ENCODE results near the gene BAIAP3.

The BAIAP3 gene

DNA sequence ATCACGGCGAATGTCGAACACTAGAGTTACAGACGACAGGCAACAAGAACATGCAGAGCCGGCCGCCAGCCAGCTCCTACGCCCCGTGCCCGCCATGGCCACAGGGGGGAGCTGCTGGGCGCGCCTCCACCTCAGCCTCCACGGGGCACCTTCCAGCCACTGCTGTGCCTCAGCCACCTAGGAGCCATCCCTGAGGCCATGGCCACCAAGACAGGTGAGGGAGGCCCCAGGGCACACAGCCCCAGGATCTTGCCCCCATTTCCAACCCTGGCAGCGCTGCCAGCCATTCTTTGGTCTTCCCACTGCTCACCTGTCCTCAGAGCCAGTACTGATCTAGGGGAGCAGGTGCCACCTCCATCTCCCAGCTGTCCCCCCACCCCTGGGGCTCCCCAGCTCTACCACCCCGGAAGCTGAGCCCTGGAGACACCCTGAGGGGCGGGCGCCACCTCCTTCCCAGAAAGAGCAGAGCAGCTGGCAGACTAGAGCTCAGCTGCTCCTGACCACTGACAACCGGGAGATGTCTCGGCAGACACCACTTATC is 30.1 kb downstream of the BAIAP3 start:
- CTCF ChIA-PET = interaction anchor here (0.6 to 1.6 kb wide), 6 partner anchors 16 to 154 kb away, joined by 3 to 5 read pairs (median 3); partner anchors contain the start of gene BAIAP3
- no peak for TF ChIP-seq ELF4 (IDR thresholded peaks at IDR 0.05)
- TF ChIP-seq ZNF384 (IDR thresholded peaks at IDR 0.05) = no peak
- no peak for TF ChIP-seq FOXM1 (IDR thresholded peaks at IDR 0.05; ENCODE audit: borderline replicate concordance)
- no peak for TF ChIP-seq SUZ12 (IDR thresholded peaks at IDR 0.05)
- no peak for TF ChIP-seq FOXK2 (IDR thresholded peaks at IDR 0.05)
- no peak for TF ChIP-seq L3MBTL2 (conservative IDR thresholded peaks at IDR 0.05)
- no peak for TF ChIP-seq LEF1 (IDR thresholded peaks at IDR 0.05; ENCODE audit: borderline replicate concordance)
- no peak for TF ChIP-seq NFRKB (IDR thresholded peaks at IDR 0.05)
- TF ChIP-seq, protein P1, sequence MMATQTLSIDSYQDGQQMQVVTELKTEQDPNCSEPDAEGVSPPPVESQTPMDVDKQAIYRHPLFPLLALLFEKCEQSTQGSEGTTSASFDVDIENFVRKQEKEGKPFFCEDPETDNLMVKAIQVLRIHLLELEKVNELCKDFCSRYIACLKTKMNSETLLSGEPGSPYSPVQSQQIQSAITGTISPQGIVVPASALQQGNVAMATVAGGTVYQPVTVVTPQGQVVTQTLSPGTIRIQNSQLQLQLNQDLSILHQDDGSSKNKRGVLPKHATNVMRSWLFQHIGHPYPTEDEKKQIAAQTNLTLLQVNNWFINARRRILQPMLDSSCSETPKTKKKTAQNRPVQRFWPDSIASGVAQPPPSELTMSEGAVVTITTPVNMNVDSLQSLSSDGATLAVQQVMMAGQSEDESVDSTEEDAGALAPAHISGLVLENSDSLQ (IDR thresholded peaks at IDR 0.05) = no peak
- no peak for TF ChIP-seq BHLHE40 (IDR thresholded peaks at IDR 0.05; ENCODE audit: borderline replicate concordance)
- TF ChIP-seq CTBP1 (IDR thresholded peaks at IDR 0.05; ENCODE audit: borderline replicate concordance) = no peak
- no peak for TF ChIP-seq FOXA1 (IDR thresholded peaks at IDR 0.05)
- no peak for TF ChIP-seq TARDBP (IDR thresholded peaks at IDR 0.05)
- TF ChIP-seq SP1 (IDR thresholded peaks at IDR 0.05) = no peak
- no peak for TF ChIP-seq HDGF (IDR thresholded peaks at IDR 0.05; ENCODE audit: borderline replicate concordance)
- no peak for TF ChIP-seq ARNT (IDR thresholded peaks at IDR 0.05)
- peak; percentile 87 for DNase-seq (ENCODE audit: extremely low spot score)
- POLR2A ChIA-PET = interaction anchor here (0.8 kb wide), 1 partner anchor 16 kb away, joined by 3 read pairs; no protein-coding TSS in a partner anchor

DNA sequence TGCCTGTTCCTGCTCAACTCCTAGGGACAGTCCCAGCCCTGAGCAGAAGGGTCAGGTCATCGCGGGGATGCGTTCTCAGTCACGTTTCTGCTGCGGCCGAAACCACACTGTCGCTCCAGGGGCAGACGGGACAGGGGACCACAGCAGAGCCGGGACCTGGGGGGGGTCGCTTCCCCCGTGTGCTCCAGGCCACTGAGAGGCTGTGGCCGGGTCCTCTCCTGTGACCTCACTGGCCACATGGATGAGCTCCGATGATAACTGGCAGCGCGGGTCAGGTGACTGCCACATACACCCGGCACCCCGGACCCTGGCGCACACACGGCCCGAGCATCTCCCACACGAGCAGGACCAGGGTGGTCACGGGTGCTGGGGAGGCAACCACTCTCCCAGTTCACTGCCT is 31.1 kb downstream of the BAIAP3 start:
- POLR2A ChIA-PET = interaction anchor here (1.0 kb wide), 1 partner anchor 341 kb away, joined by 3 read pairs; the partner anchor contains the start of gene MAPK8IP3
- CTCF ChIA-PET = interaction anchor here (0.7 to 1.6 kb wide), 2 partner anchors 17 to 70 kb away, joined by 3 read pairs; no protein-coding TSS in a partner anchor
- TF ChIP-seq SP1 (IDR thresholded peaks at IDR 0.05) = no peak
- TF ChIP-seq ARNT (IDR thresholded peaks at IDR 0.05) = no peak
- TF ChIP-seq BHLHE40 (IDR thresholded peaks at IDR 0.05; ENCODE audit: borderline replicate concordance) = no peak
- no peak for TF ChIP-seq ELF4 (IDR thresholded peaks at IDR 0.05)
- TF ChIP-seq, protein P1 (IDR thresholded peaks at IDR 0.05) = no peak
- no peak for TF ChIP-seq FOXM1 (IDR thresholded peaks at IDR 0.05; ENCODE audit: borderline replicate concordance)
- no peak for TF ChIP-seq SUZ12 (IDR thresholded peaks at IDR 0.05)
- TF ChIP-seq L3MBTL2 (conservative IDR thresholded peaks at IDR 0.05) = no peak
- no peak for TF ChIP-seq CTBP1 (IDR thresholded peaks at IDR 0.05; ENCODE audit: borderline replicate concordance)
- TF ChIP-seq TARDBP (IDR thresholded peaks at IDR 0.05) = no peak
- TF ChIP-seq NFRKB (IDR thresholded peaks at IDR 0.05) = no peak
- TF ChIP-seq FOXK2 (IDR thresholded peaks at IDR 0.05) = no peak
- no peak for TF ChIP-seq HDGF (IDR thresholded peaks at IDR 0.05; ENCODE audit: borderline replicate concordance)
- no peak for TF ChIP-seq ZNF384 (IDR thresholded peaks at IDR 0.05)
- TF ChIP-seq LEF1 (IDR thresholded peaks at IDR 0.05; ENCODE audit: borderline replicate concordance) = no peak
- TF ChIP-seq FOXA1 (IDR thresholded peaks at IDR 0.05) = no peak
- DNase-seq (ENCODE audit: extremely low spot score) = no peak

DNA sequence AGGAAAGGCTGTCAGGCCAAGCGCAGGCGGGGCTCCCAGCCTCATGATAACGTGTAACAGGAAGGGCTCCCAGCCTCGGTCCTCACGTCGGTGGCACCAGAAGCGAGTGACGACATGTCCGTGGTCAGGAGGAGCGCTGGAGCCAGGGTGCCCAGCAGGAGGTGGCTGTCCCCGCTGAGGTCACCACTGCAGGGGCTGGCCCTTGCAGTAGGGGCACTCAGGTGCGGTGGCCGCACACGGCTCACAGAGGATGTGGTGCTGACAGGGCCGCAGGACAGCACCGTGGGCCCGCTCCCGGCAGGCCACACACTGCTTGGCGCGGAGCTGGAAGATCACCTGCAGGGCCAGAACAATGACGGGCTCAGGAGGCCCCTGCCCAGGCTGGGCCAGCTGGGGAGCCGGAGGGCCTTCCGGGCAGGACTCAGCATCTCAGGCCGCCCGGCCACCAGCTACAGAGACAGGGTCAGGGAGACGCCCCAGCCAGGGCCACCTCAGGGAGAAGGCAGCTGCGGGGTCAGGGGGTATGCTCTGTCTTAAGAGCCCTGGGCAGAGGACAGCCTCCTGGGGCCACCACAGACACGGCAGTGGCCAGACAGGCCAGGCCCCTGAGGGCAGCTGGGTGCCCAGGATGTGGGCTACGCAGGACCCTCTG is 32.7 kb downstream of the BAIAP3 start:
- POLR2A ChIA-PET = no interaction called here
- CTCF ChIA-PET = interaction anchor here (0.6 to 0.8 kb wide), 3 partner anchors 13 to 69 kb away, joined by 3 read pairs; no protein-coding TSS in a partner anchor
- no peak for TF ChIP-seq TARDBP (IDR thresholded peaks at IDR 0.05)
- no peak for TF ChIP-seq FOXK2 (IDR thresholded peaks at IDR 0.05)
- TF ChIP-seq FOXM1 (IDR thresholded peaks at IDR 0.05; ENCODE audit: borderline replicate concordance) = no peak
- no peak for TF ChIP-seq ZNF384 (IDR thresholded peaks at IDR 0.05)
- no peak for TF ChIP-seq BHLHE40 (IDR thresholded peaks at IDR 0.05; ENCODE audit: borderline replicate concordance)
- no peak for TF ChIP-seq ELF4 (IDR thresholded peaks at IDR 0.05)
- no peak for TF ChIP-seq CTBP1 (IDR thresholded peaks at IDR 0.05; ENCODE audit: borderline replicate concordance)
- TF ChIP-seq SUZ12 (IDR thresholded peaks at IDR 0.05) = no peak
- TF ChIP-seq SP1 (IDR thresholded peaks at IDR 0.05) = no peak
- TF ChIP-seq LEF1 (IDR thresholded peaks at IDR 0.05; ENCODE audit: borderline replicate concordance) = no peak
- TF ChIP-seq, protein P1 (IDR thresholded peaks at IDR 0.05) = no peak
- TF ChIP-seq L3MBTL2 (conservative IDR thresholded peaks at IDR 0.05) = no peak
- TF ChIP-seq NFRKB (IDR thresholded peaks at IDR 0.05) = no peak

DNA sequence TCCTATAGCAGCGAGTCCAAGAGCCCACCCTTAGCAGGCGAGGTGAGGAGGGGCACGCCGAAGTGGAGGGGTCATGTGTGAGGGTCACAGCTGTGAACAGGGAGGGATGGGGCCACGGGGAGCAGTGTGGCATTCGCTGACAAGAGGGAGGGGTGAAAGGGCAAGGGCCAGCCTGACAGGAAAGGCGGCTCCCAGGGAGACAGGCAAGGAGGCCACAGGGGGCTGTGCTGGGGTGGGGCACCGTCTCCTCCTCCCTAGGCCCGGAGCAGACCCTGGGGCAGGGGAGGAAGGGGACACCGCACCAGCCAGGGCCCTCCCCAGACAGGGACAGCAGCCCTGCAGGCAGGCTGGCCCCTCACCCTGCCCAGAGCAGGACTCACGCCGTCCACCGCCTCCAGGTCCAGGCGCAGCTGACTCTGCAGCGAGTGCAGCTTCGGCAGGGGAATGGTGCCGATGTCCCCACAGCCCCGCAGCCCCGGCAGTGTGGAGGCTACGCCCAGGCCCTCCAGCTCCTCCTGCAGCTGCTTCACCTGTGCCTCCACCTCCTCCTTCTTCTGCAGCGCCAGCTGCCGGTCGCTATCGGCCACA is 33.4 kb downstream of the BAIAP3 start:
- ChIA-PET CTCF (interaction anchor here (0.8 kb wide), 1 partner anchor 12 kb away, joined by 3 read pairs; no protein-coding TSS in a partner anchor), POLR2A (no interaction called here)
- TF ChIP-seq ZNF384 (IDR thresholded peaks at IDR 0.05) (no peak), ELF4 (IDR thresholded peaks at IDR 0.05) (no peak), L3MBTL2 (conservative IDR thresholded peaks at IDR 0.05) (no peak)
- DNase-seq (ENCODE audit: extremely low spot score) = no peak

More for the DNA sequence above, 32.7 kb downstream of the BAIAP3 start:
- no peak for DNase-seq (ENCODE audit: extremely low spot score)

DNA sequence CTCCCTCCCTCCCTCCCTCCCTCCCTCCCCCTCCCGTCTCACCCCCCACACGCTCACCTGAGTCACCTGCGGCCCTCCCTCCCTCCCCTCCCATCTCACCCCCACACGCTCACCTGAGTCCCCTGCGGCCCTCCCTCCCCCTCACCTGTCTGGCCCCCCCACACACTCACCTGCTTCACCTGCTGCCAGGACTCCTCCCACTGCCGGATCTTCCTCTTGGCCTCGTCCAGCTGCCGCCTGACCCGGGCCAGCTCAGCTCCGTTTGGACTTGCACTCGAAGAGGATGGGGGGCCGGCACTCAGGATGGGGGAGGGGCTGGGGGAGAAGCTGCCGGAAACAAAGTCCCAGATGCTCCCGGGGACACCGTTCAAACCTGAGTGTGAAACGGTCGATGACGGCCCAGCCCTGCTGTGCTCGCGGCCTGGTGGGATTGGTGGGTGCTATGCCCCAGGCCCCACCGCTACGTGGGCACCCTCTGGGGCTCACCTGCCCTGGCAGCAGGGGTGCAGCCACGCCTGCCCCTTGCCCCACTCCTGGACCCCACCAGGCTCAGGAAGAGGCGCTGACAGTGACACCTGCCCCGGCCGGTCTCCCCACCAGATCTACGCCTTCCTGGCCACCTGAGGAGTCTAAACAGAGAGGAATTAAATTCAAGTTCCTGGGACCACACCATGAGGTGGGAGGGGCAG is 34.2 kb downstream of the BAIAP3 start:
- ChIA-PET CTCF (interaction anchor here (1.2 kb wide), 1 partner anchor 11 kb away, joined by 3 read pairs; no protein-coding TSS in a partner anchor), POLR2A (no interaction called here)
- DNase-seq (ENCODE audit: extremely low spot score) = no peak
- TF ChIP-seq L3MBTL2 (conservative IDR thresholded peaks at IDR 0.05) (no peak), ARNT (IDR thresholded peaks at IDR 0.05) (no peak), BHLHE40 (IDR thresholded peaks at IDR 0.05; ENCODE audit: borderline replicate concordance) (no peak), ELF4 (IDR thresholded peaks at IDR 0.05) (no peak), LEF1 (IDR thresholded peaks at IDR 0.05; ENCODE audit: borderline replicate concordance) (no peak), FOXA1 (IDR thresholded peaks at IDR 0.05) (no peak), FOXM1 (IDR thresholded peaks at IDR 0.05; ENCODE audit: borderline replicate concordance) (no peak), TARDBP (IDR thresholded peaks at IDR 0.05) (no peak), CTBP1 (IDR thresholded peaks at IDR 0.05; ENCODE audit: borderline replicate concordance) (no peak), ZNF384 (IDR thresholded peaks at IDR 0.05) (no peak), HDGF (IDR thresholded peaks at IDR 0.05; ENCODE audit: borderline replicate concordance) (no peak), FOXK2 (IDR thresholded peaks at IDR 0.05) (no peak), SP1 (IDR thresholded peaks at IDR 0.05) (no peak)
- TF ChIP-seq, protein P1 (IDR thresholded peaks at IDR 0.05) = no peak

Measured in HEK293T (cell line).